OCI-LY1 (cell line): ENCODE measurements around the gene CT47B1.

ENCODE experiments used
- CTCF ChIP-seq: fragments of 200-600 bp; sonication (generic), shearing (Covaris generic); IDR thresholded peaks from 2 replicates; pipeline ENCODE4 v1.5.1; 2017; ENCODE audit warnings: mild to moderate bottlenecking, antibody characterized with exemption, low read length, moderate library complexity, mixed read lengths
- EZH2 ChIP-seq: fragments of 200-600 bp; sonication (generic), shearing (Covaris generic); IDR thresholded peaks from 2 replicates; pipeline ENCODE4 v1.8.0; 2017; ENCODE audit warnings: borderline replicate concordance, mixed run types, mild to moderate bottlenecking, antibody characterized with exemption, low read length, moderate library complexity, mixed read lengths

GRCh38 chrX:120857240-120857639 lies 18.4 kb downstream of the CT47B1 start:
- TF ChIP-seq CTCF (peak; percentile 46), EZH2 (no peak)
